OCI-LY7 (cell line): ENCODE data around the gene STK10.

ENCODE experiments used
- EZH2phosphoT487 ChIP-seq: fragments of 200-600 bp; sonication (generic); IDR thresholded peaks from 2 replicates; pipeline ENCODE4 v1.6.1; 2018; ENCODE audit warnings: low read depth, borderline replicate concordance, mild to moderate bottlenecking, mixed run types, antibody characterized with exemption, low read length, moderate library complexity, mixed read lengths
- TF ChIP-seq, protein P1 (sequence below): fragments of 200-600 bp; sonication (generic); conservative IDR thresholded peaks from 2 replicates; pipeline ENCODE4 v1.5.1; 2014; ENCODE audit warnings: mild to moderate bottlenecking, antibody characterized with exemption, low read length, moderate library complexity, mixed read lengths

- TF ChIP-seq, protein P1, sequence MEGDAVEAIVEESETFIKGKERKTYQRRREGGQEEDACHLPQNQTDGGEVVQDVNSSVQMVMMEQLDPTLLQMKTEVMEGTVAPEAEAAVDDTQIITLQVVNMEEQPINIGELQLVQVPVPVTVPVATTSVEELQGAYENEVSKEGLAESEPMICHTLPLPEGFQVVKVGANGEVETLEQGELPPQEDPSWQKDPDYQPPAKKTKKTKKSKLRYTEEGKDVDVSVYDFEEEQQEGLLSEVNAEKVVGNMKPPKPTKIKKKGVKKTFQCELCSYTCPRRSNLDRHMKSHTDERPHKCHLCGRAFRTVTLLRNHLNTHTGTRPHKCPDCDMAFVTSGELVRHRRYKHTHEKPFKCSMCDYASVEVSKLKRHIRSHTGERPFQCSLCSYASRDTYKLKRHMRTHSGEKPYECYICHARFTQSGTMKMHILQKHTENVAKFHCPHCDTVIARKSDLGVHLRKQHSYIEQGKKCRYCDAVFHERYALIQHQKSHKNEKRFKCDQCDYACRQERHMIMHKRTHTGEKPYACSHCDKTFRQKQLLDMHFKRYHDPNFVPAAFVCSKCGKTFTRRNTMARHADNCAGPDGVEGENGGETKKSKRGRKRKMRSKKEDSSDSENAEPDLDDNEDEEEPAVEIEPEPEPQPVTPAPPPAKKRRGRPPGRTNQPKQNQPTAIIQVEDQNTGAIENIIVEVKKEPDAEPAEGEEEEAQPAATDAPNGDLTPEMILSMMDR: 0 out of 2 replicates have a peak, but pooled peaks have one; percentile 16
- TF ChIP-seq EZH2phosphoT487: no peak
These were observed 143.3 kb downstream of the STK10 start for GRCh38 chr5:172044631-172045314.
